Stimulated activated CD8-positive, alpha-beta memory T cell treated with anti-CD3 and anti-CD28 coated beads, Interleukin-7, amount 100 ng/mL, for 48 hours (primary cell): ENCODE results near the gene NRL.
A peak's percentile ranks its signal among the peaks of the same experiment; 100 is the strongest.

ENCODE experiments used
- DNase-seq, 2 donors: peaks; one replicate each; pipeline ENCODE4 v3.0.0-alpha.2; 2020; ENCODE audit warnings: low read depth in 1 of 2; ENCODE audit errors: extremely low read depth in 1 of 2

NRL gene

GRCh38 chr14:24145219-24145618 lies 30.5 kb upstream of the NRL start:
- DNase-seq: no peak

DNA sequence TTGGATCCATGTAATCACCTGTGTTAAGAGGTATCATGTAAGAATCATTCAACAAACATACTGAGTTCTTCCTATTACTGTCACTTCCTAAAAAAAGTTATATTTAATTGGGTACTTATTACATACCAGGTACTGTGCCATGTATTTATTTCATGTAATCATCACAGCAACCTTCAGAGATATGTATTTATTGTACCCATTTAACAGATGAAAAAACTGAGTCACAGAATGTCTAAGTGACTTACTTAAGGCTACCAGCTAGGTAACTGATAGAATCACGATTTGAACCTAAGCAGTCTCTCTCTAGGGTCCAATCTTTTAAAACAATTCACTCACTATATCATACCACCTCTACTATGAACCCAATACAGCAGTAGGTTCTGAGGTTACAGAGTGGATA lies 29.7 kb upstream of the NRL start:
- no peak for DNase-seq

DNA sequence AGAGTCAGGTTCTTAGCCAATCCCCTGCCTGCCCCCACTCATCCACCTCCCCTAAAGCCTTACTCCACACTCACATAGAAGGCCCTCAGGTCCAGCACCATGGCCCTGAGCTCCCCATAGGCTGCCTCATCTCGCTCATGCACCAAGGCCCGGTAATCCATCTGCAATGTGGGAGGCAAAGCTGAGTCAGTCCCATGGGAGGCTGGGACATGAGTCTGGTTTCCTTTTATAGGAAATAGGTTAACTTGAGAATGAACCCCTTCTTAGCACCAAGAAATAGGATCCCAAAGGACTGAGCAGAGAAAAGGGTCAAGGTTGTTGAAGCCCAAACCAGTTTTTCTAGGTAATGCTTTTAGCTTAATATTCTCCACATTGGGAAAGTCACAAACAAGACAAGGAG lies 28.8 kb upstream of the NRL start:
- DNase-seq: no peak

DNA sequence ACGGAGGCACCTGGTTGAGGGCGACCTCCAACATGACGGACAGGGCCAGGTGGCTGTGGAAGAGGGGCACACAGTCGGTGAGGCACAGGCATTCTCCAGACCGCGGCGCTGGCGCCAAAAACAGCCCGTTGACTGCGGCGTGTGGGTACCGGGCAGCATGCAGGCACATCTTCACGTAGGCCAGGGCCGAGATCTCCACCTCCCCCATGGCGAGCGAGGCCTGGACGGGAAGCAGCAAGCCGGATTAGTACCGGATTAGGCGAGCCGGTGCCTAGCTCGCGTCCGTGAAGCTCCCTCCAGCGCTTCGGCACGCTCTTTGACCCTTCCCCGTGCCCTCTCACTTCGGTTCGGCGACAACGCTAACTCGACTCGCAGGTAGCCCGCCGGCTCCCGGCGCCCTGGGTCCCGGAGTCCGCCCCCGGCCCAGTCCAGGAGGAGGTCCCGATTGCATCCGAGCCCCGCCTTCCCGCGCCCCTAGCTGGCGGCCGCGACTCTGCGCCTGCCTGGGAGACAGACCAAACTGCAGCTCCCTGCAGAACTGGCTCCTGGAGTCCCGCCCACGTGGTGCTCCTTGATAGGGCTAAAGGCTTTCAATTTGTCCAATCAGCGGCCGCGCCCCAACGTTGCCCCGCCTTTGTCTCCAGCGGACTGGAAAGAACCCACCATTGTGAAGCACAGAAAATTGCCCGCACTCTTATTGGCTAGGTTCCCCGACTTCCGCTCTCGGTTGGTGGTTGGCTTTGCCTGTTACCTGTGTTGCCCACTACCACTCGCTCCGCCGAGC lies 26.5 kb upstream of the NRL start, which contains the start of gene EMC9:
TSS of gene EMC9 (minus strand) at position 495 of the 784 bp plus-strand sequence. CDS start at position 208, 287 bp downstream.
- peak; percentile 98 to 100 for DNase-seq

DNA sequence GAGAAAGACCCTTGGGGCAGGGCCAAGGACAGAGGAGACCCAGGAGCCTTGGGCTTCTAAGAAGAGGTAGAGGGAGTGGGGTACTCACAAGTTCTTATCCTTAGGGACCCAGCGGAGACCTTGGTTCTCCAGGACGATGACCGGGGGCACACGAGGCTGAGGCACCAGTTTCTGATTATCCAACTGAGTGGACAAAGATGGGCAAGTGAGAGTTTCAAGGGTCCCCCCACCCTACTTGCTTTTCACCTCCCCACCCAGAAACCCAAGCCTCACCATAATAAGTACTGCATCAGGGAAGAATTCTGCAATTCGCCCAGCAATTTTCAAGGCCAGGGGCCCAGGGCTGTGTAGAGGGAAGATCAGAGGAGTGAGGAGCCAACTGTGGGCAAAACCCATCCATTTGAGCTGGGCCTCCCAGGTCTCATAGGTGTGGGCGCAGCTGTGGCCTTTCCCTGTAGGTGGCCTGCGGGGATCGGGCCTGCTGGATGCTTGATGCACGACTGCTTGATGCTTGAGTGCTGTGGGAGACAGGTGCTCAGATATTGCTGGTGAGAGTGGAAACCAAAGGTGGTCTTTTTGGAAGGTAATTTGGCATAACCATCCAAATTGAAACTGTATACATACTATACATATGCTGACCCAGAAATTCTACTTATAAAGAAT lies 24.7 kb upstream of the NRL start:
- DNase-seq: no peak

GRCh38 chr14:24138396-24139271 lies 23.9 kb upstream of the NRL start:
- DNase-seq: no peak

GRCh38 chr14:24137529-24138395 lies 23.0 kb upstream of the NRL start:
- no peak for DNase-seq

DNA sequence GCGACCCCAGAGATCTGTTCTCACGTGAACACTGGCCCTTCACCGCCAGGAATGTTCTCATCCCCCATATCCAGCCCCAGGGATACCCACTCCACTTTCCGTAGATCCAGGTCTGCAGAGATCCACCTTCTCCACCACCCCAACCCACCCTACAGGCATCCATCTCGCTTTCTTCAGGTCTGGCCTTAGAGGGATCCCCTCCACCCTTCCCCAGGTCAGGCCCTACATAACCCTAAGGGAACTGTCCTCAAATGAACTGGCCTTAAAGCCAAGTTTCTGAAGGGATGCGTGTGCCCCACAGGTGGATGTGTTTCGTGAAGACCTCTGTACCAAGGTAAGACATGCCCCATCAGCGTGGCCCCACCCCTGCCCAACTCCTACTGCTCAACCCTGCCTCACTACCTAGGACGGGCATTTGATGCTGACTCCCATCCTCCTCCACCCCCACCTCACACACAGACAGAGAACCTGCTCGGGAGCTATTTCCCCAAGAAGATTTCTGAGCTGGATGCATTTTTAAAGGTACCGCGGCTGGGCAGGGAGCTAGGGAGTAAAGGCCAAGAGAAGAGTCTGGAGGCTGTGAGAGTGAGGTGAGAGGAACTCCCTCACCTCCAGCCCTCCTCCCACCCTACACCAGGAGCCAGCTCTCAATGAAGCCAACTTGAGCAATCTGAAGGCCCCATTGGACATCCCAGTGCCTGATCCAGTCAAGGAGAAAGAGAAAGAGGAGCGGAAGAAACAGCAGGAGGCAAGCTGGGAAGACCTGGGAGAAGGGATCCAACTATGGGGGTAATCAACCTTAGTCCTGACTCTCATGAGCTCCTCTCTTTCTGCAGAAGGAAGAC lies 22.2 kb upstream of the NRL start:
- DNase-seq: no peak

DNA sequence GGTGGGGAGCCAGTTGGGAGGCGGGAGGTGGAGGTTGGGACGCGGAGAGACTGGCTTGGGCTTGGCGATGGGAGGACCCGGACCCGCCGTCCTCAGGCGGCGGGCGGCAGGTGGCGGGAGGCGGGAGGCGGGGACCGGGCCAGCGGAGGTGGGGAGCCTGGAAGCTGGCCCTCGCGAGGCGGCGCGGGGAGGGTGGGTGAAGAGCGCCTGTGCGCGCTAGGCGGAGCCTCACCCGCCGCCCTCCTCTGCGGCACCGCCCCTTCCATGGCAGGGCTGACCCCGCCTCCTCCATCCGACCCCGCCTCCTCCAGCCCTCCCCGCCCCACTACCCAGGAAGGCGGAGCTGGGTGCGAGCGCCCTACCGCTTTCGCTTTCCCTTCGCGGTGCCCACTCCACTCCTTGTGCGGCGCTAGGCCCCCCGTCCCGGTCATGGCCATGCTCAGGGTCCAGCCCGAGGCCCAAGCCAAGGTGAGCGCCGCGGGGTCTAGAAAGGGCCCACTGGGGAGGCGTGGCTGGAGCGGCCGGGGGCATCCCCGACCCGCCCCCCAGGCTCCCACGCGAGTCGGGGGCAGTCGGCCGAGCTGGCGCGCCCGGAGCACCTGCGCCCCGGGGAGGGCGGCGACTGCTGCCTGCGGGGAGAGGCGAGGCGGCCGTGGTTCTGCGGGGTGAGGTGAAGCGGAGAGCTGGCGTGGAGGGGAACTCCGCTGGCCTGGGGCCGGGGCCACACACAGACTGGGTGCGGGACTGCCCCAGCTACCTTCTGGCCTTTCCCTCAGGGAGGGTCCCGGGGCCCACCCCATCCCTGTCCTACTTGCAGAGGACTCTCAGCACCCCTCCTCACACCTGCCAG lies 21.3 kb upstream of the NRL start, which contains the start of gene PSME1:
TSS of gene PSME1 (plus strand) at position 361 of the 850 bp plus-strand sequence. CDS start at position 430, 69 bp downstream.
- peak; percentile 84 to 87 for DNase-seq

- no peak for DNase-seq
These were observed 20.8 kb upstream of the NRL start for GRCh38 chr14:24135584-24135833.

DNA sequence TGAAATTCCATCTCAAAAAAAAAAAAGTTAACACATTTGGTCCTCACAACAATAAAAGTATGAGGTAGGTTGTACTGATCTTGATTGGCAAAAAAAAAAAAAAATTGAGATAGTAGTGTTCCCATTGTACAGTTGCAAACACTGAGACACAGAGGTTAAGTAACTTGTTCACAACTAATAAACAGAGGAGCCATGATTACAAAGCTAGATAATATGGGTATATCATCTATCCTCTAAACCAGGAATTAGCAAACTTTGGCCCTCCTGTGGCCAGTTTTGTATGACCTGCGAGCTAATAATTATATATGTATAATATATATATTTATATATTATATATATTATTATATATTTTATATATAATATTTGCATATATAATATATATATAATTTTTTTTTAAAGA lies 19.0 kb upstream of the NRL start:
- DNase-seq: no peak

- DNase-seq: no peak
These were observed 18.2 kb upstream of the NRL start for GRCh38 chr14:24132976-24133375.

GRCh38 chr14:24132061-24132685 lies 17.4 kb upstream of the NRL start:
- no peak for DNase-seq

- no peak for DNase-seq
These were observed 16.8 kb upstream of the NRL start for GRCh38 chr14:24131549-24131966.

- no peak for DNase-seq
These were observed 16.2 kb upstream of the NRL start for GRCh38 chr14:24130717-24131548.

- DNase-seq: no peak
These were observed 15.6 kb upstream of the NRL start, which contains the start of gene FITM1 for GRCh38 chr14:24130380-24130716. Gene FITM1, plus strand, starts transcription at chr14:24130659. Its CDS starts 905 bp downstream, at chr14:24131564.

GRCh38 chr14:24129410-24129998 lies 14.8 kb upstream of the NRL start:
- no peak for DNase-seq
